KOPT-K1 (cell line): ENCODE results near the gene NPPB.

Experiments used
- H3K27ac ChIP-seq: fragments of 200-600 bp; sonication (generic); 2 replicates; pipeline ENCODE4 v1.5.1; 2016; ENCODE audit warnings: antibody characterized with exemption, mild to moderate bottlenecking, low read depth, low read length; ENCODE audit not compliant: poor library complexity, severe bottlenecking
- H3K36me3 ChIP-seq: fragments of 200-600 bp; sonication (generic); 2 replicates; pipeline ENCODE4 v1.5.1; 2017; ENCODE audit warnings: antibody characterized with exemption, mild to moderate bottlenecking, low read length, moderate library complexity; ENCODE audit not compliant: insufficient read depth
- H3K9me3 ChIP-seq: fragments of 200-600 bp; sonication (generic); 2 replicates; pipeline ENCODE4 v1.5.1; 2017; ENCODE audit warnings: antibody characterized with exemption, low read length, mild to moderate bottlenecking; ENCODE audit not compliant: insufficient read depth, poor library complexity, severe bottlenecking

NPPB gene

GRCh38 chr1:11874624-11875023, 15.9 kb upstream of the NPPB start:
- H3K9me3 ChIP-seq, result no peaks in the 10 kb centered on the region
- H3K36me3 ChIP-seq, result no peaks in the 10 kb centered on the region
- no peak overlapping the region for H3K27ac ChIP-seq

DNA sequence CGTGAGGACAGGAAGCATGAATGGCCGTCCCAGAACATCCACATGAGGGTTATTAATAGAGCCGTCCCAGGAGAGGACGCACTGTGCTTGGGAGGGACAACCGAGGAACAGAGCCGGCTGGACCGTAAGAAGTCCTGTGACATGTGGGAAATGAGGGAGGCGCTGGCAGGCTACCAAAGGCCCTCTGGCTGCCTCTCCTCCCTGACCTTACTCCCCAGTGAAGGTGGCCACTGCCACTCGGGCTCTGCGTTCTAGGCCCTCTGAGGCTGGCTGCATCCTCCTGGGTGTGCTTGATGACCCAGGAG, 15.5 kb upstream of the NPPB start:
- Histone ChIP-seq H3K27ac (no peak overlapping the region), H3K9me3 (no peaks in the 10 kb centered on the region), H3K36me3 (no peaks in the 10 kb centered on the region)

DNA sequence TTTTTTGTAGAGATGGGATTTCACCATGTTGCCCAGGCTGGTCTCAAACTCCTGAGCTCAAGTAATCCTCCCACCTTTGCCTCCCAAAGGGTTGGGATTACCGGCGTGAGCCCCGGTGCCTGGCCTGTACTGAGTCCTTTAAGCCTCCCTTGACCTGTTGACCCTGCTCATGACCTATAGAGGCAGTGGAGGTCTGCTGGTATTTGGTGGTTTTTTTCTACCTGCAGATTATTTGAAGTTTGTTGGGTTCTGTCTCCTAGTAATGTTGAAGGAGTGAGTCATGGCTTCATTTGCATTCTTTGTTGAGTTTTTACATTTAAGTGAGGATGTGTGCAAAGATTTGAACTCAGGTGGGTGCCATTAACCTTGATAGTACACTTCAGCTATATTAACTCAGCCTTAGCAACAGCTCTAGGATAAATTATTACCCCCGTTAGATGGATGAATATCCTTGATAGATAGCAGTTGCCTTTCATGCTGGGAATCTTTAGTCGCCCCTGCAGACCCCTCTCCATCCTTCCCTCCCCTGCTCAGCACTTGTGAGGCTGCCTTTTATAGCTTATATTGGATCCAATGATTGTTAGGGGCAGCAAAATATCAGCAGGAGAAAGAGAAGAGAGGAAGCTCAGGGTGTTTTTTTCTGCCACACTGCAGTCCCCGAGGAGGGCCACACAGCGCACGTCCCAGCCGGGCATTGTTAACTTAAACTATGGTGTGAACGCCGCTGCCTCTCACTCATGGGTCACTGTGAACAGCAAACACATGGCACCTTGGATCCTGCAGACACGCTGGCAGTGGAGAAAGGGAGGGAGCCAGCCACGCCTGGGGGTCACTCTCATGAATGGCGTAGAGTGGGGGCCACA, 14.9 kb upstream of the NPPB start:
- Histone ChIP-seq H3K27ac (no peak overlapping the region), H3K36me3 (no peaks in the 10 kb centered on the region), H3K9me3 (no peaks in the 10 kb centered on the region)

GRCh38 chr1:11872545-11872944, 13.8 kb upstream of the NPPB start:
- Histone ChIP-seq H3K27ac (no peak overlapping the region), H3K9me3 (no peaks in the 10 kb centered on the region), H3K36me3 (no peaks in the 10 kb centered on the region)

DNA sequence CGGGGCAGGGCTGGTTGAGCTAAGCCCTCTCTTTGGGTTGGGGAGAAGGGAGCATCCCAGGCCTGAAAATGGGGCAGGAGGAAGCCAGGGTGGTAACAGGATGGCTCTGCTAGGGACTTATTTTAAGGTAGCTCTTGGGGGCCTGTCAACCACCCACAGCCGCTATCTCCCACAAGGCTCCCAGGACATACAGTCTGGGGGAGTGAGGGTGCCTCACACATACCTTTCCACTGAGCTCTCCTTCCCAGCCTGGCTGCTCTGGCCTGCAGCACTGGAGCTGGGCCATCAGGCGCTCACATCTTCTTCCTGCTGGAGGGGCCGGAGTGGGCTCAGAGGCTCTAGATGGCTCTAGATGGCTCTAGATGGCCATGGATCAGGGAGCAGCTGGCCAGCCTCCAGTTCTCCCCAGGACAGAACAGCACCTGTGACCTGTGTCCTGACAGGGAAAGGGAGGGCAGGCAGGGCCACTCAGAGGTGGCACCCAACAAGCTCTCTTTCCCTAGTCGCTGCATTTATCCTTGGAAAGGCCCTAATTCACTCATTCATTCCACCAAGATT, 11.0 kb upstream of the NPPB start:
- H3K27ac ChIP-seq, result no peak overlapping the region
- H3K36me3 ChIP-seq, result no peaks in the 10 kb centered on the region
- H3K9me3 ChIP-seq, result no peaks in the 10 kb centered on the region

DNA sequence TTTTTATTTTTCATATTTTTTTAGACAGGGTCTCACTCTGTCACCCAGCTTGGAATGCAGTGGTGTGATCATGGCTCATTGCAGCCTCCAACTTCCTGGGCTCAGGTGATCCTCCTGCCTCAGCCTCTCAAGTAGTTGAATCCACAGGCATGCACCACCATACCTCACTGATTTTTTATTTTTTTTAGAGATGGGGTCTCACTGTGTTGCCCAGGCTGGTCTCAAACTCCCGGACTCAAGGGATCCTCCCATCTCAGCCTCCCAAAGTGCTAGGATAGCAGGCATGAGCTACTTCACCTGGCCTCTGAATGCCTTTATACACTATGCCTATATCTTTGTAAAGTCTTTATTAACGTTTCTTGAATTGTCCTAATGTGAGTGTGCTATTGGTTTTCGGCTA, 10.4 kb upstream of the NPPB start:
- Histone ChIP-seq H3K36me3 (no peaks in the 10 kb centered on the region), H3K27ac (no peak overlapping the region), H3K9me3 (no peaks in the 10 kb centered on the region)

- H3K27ac ChIP-seq, result no peak overlapping the region
- H3K36me3 ChIP-seq, result no peaks in the 10 kb centered on the region
- H3K9me3 ChIP-seq, result no peaks in the 10 kb centered on the region
Observed at GRCh38 chr1:11868331-11868980, 9.7 kb upstream of the NPPB start.

- Histone ChIP-seq H3K27ac (no peak overlapping the region), H3K36me3 (no peaks in the 10 kb centered on the region), H3K9me3 (no peaks in the 10 kb centered on the region)
Observed at GRCh38 chr1:11862890-11863289, 4.1 kb upstream of the NPPB start.

- H3K27ac ChIP-seq, result no peak overlapping the region
- H3K36me3 ChIP-seq, result no peaks in the 10 kb centered on the region
- H3K9me3 ChIP-seq, result no peaks in the 10 kb centered on the region
Observed at GRCh38 chr1:11860587-11860986, 1.8 kb upstream of the NPPB start.

DNA sequence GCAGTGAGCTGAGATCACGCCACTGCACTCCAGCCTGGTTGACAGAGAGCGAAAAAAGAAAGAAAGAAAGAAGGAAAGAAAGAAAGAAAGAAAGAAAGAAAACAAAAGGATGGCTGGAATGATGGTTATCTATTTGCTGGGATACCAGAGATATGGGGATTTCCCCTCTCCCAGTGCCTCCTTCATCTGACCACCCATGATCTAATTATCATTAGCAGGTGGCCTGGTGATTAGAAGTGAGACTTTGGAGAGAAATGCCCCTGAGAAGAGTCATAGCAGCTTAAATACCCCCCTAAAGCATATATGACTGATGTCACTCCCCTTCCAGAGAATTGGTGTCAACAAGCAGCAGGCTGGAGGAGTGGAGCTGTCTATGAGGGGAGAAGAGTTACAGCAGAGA, 1.3 kb upstream of the NPPB start:
- Histone ChIP-seq H3K27ac (no peak overlapping the region), H3K9me3 (no peaks in the 10 kb centered on the region)

DNA sequence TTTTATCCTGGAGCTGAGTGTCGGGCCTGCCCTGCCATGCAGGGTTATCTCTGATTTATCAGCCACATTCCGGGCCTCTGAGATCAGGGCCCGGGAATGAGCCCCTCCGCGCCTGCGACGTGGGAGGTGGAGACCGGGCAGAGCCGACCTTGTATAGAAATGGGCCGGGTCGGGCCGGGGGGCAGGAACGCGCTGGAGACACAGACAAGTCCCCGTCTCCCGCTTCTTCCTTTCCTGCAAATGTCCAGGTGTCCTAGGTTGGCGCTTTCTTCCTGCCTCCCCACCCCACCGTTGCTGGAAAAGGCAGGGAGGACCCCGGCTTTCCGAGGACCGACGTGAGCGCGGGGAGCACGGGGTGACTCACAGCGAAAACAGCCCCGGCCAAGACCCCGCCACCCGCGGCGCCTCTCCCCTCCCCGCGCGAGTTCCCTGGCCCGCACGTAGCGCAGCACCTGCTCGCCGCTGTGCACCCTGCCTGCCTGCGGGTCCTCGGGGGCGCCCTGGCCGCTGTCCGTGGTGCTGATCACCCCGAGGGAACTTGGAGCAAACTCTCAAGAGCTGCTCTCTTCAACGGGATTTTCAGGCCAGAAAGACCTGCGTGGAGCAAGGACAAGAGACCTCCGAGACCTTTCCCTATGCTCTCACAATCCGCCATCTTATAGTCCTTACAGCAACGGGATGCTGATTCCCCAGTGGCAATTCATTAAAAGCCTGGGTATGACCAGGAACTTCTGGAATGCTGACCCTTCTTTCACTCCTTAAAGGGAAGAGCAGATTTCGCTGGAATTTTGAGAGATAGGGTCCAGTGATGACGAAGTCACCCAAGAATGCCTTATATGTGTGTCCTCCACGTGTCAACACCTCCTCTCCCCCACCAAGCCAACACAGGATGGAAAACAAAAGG, 475 bp upstream of the NPPB start:
- Histone ChIP-seq H3K36me3 (no peaks in the 10 kb centered on the region), H3K9me3 (no peaks in the 10 kb centered on the region), H3K27ac (no peak overlapping the region)

More for the DNA sequence above, 1.3 kb upstream of the NPPB start:
- H3K36me3 ChIP-seq, result no peaks in the 10 kb centered on the region

GRCh38 chr1:11858158-11858557, 587 bp downstream of the NPPB start:
- H3K9me3 ChIP-seq, result no peaks in the 10 kb centered on the region
- H3K36me3 ChIP-seq, result no peaks in the 10 kb centered on the region
- H3K27ac ChIP-seq, result no peak overlapping the region

DNA sequence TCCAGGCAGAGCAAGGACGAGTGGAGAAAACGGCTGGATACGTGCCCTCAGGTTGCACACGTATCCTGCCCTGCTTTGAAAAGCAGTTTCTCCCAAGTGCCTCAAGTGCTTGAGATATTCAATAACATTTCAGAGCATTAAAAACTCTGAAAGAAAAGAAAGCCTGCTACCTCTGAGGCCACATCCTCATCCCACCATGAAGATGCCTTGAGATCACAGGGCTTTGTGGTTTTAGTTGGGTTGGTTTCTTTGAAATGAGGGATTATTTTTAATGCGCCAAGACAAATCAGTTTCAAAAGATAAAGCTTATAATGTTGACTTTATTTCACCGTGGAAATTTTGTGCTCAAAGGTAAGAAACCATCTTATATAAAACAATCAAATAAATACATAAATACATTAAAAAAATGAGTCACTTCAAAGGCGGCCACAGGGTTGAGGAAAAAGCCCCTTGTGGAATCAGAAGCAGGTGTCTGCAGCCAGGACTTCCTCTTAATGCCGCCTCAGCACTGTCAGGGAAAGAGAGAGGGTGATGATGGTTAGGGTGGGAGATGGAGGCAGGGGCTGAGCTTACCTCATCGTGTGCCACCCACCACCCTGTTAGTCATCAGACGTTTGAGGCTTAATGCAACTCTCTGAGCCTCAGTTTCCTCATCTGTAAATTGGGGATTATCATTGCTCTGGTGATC, 1.4 kb downstream of the NPPB start:
- no peaks in the 10 kb centered on the region for H3K9me3 ChIP-seq

DNA sequence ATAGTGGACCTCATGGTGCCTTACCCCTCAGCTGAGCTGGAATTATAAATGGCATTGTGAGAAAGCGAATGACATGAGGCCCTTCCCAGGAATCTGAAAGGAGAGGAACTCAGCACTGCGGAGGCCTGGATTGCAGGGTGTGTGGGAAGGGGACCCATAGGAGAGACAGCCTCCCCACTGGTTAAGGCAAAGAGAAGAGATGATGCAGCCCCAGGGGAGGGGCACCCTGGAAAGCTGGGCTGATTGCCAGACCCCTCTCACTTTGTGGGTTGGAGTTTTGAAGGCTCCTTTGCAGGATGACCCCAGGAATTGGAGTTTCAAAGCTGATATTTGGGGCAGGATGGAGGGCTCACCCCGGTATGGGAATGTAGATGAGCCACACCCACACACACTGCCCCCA, 2.0 kb downstream of the NPPB start:
- Histone ChIP-seq H3K36me3 (no peaks in the 10 kb centered on the region), H3K27ac (no peak overlapping the region), H3K9me3 (no peaks in the 10 kb centered on the region)

More for the DNA sequence above, 1.4 kb downstream of the NPPB start:
- H3K27ac ChIP-seq, result no peak overlapping the region
- H3K36me3 ChIP-seq, result no peaks in the 10 kb centered on the region
